Hematopoietic multipotent progenitor cell treated with erythropoietin and hydrocortisone succinate and interleukin-3 and kit ligand, for 4 days (in vitro differentiated cells): ENCODE measurements around the gene GCNT1.
A peak's percentile ranks its signal among the peaks of the same experiment; 100 is the strongest.
"Not testable (repeated sequence)": the region's sequence is repeated elsewhere in the genome, so short reads cannot be mapped to it uniquely, and the experiment has no call there.

Experiments used
- DNase-seq: peaks from one replicate; pipeline ENCODE4 v3.0.0-alpha.2; 2015

The GCNT1 gene

GRCh38 chr9:76493496-76493895, 34.5 kb downstream of the GCNT1 start:
- DNase-seq, result not testable (repeated sequence)

- DNase-seq, result no peak
Measured at GRCh38 chr9:76500061-76500460, 41.1 kb downstream of the GCNT1 start.

- DNase-seq, result no peak
Measured at GRCh38 chr9:76502746-76503145, 43.8 kb downstream of the GCNT1 start.

GRCh38 chr9:76510041-76510440, 51.1 kb downstream of the GCNT1 start:
- no peak for DNase-seq

GRCh38 chr9:76510446-76510845, 51.5 kb downstream of the GCNT1 start:
- DNase-seq, result no peak

- DNase-seq, result peak; percentile 24
Measured at GRCh38 chr9:76512826-76513225, 53.8 kb downstream of the GCNT1 start.

GRCh38 chr9:76516350-76516749, 57.4 kb downstream of the GCNT1 start:
- peak; percentile 78 for DNase-seq

GRCh38 chr9:76516871-76517270, 57.9 kb downstream of the GCNT1 start:
- DNase-seq, result no peak

GRCh38 chr9:76519075-76519835, 60.3 kb downstream of the GCNT1 start:
- DNase-seq, result no peak

GRCh38 chr9:76521244-76521681, 62.3 kb downstream of the GCNT1 start:
- peak; percentile 44 for DNase-seq

- DNase-seq, result no peak
Measured at GRCh38 chr9:76521906-76522305, 62.9 kb downstream of the GCNT1 start.

GRCh38 chr9:76523617-76524200, 64.7 kb downstream of the GCNT1 start:
- DNase-seq, result not testable (repeated sequence)

GRCh38 chr9:76525196-76525595, 66.2 kb downstream of the GCNT1 start:
- DNase-seq, result no peak

- no peak for DNase-seq
Measured at GRCh38 chr9:76526026-76526425, 67.0 kb downstream of the GCNT1 start.

GRCh38 chr9:76528056-76528455, 69.1 kb downstream of the GCNT1 start:
- DNase-seq, result no peak

GRCh38 chr9:76528642-76529190, 69.7 kb downstream of the GCNT1 start:
- DNase-seq, result no peak

GRCh38 chr9:76529653-76530052, 70.7 kb downstream of the GCNT1 start:
- no peak for DNase-seq

- peak; percentile 39 for DNase-seq
Measured at GRCh38 chr9:76530458-76531110, 71.6 kb downstream of the GCNT1 start.

GRCh38 chr9:76531231-76531780, 72.3 kb downstream of the GCNT1 start:
- DNase-seq, result no peak

GRCh38 chr9:76532877-76533276, 73.9 kb downstream of the GCNT1 start:
- DNase-seq, result not testable (repeated sequence)

- DNase-seq, result peak; percentile 58
Measured at GRCh38 chr9:76534026-76534425, 75.0 kb downstream of the GCNT1 start.

GRCh38 chr9:76537150-76537646, 78.2 kb downstream of the GCNT1 start:
- DNase-seq, result no peak

GRCh38 chr9:76539180-76539579, 80.2 kb downstream of the GCNT1 start:
- DNase-seq, result no peak
